Stromal cell of bone marrow (primary cell): ENCODE data around the gene EFR3B.
A peak's percentile ranks its signal among the peaks of the same experiment; 100 is the strongest.

ENCODE experiments used
- DNase-seq: peaks from one replicate; pipeline ENCODE4 v3.0.0-alpha.2; 2012; ENCODE audit warnings: low read depth

Gene EFR3B

GRCh38 chr2:25035537-25036220, 6.2 kb upstream of the EFR3B start:
- DNase-seq, result no peak

- no peak for DNase-seq
Measured at GRCh38 chr2:25036221-25036559, 5.7 kb upstream of the EFR3B start.

GRCh38 chr2:25039126-25039525, 2.8 kb upstream of the EFR3B start:
- DNase-seq, result no peak

- DNase-seq, result no peak
Measured at GRCh38 chr2:25041307-25041927, 459 bp upstream of the EFR3B start.

- no peak for DNase-seq
Measured at GRCh38 chr2:25042321-25043240, 705 bp downstream of the EFR3B start.

- peak; percentile 77 for DNase-seq
Measured at GRCh38 chr2:25043241-25043867, 1.5 kb downstream of the EFR3B start.

- DNase-seq, result no peak
Measured at GRCh38 chr2:25044011-25044410, 2.1 kb downstream of the EFR3B start.

- DNase-seq, result no peak
Measured at GRCh38 chr2:25044990-25045389, 3.1 kb downstream of the EFR3B start.

- DNase-seq, result no peak
Measured at GRCh38 chr2:25049422-25049821, 7.5 kb downstream of the EFR3B start.

GRCh38 chr2:25050128-25050527, 8.3 kb downstream of the EFR3B start:
- no peak for DNase-seq

GRCh38 chr2:25053041-25053440, 11.2 kb downstream of the EFR3B start:
- DNase-seq, result no peak

- DNase-seq, result no peak
Measured at GRCh38 chr2:25054720-25055119, 12.8 kb downstream of the EFR3B start.

GRCh38 chr2:25055376-25055920, 13.6 kb downstream of the EFR3B start:
- no peak for DNase-seq

- DNase-seq, result no peak
Measured at GRCh38 chr2:25056098-25056821, 14.4 kb downstream of the EFR3B start.

- no peak for DNase-seq
Measured at GRCh38 chr2:25062511-25062917, 20.6 kb downstream of the EFR3B start.

- peak; percentile 29 for DNase-seq
Measured at GRCh38 chr2:25063876-25064660, 22.2 kb downstream of the EFR3B start.

GRCh38 chr2:25065768-25066167, 23.9 kb downstream of the EFR3B start:
- DNase-seq, result no peak

- DNase-seq, result no peak
Measured at GRCh38 chr2:25066455-25066854, 24.6 kb downstream of the EFR3B start.

GRCh38 chr2:25068217-25068616, 26.3 kb downstream of the EFR3B start:
- no peak for DNase-seq

- no peak for DNase-seq
Measured at GRCh38 chr2:25071966-25072365, 30.1 kb downstream of the EFR3B start.

GRCh38 chr2:25072606-25073005, 30.7 kb downstream of the EFR3B start:
- no peak for DNase-seq
